Measurements from ENCODE around the gene BPIFB6.

BPIFB6 gene

DNA sequence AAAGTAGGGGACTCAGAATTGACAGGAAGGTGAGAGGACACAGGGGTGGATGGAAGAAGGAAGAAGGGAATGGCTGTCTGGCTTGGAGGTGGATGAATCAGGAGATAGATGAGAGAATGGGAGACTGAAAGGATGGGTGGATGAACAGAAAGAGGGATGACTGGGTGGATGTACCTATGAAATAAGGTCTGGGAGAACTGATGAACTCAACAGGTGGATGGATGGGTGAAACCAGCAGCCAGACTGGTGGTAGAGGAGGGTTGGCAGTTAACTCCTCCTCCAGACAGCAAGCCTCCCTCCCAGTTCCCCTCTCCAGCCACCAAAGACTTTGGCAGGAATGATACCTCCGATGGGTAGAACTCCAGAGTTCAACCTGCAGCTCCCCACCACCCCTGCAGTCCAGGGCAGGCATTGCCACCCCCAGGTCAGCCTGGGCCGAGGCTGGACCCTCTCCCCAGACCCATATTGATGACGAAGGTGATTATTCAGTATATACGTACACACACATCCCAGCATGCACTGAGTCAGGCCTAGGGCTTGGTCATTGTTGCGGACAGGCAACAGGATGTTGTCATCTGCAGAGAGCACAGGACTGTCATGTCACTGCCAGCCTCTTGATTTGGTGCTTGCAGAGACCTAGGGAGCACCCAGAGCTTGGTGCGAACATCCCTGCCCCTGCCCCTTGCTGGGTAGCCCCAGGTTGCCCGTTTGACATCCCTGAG is 29.2 kb upstream of the BPIFB6 start:
- no peak for DNase-seq

DNA sequence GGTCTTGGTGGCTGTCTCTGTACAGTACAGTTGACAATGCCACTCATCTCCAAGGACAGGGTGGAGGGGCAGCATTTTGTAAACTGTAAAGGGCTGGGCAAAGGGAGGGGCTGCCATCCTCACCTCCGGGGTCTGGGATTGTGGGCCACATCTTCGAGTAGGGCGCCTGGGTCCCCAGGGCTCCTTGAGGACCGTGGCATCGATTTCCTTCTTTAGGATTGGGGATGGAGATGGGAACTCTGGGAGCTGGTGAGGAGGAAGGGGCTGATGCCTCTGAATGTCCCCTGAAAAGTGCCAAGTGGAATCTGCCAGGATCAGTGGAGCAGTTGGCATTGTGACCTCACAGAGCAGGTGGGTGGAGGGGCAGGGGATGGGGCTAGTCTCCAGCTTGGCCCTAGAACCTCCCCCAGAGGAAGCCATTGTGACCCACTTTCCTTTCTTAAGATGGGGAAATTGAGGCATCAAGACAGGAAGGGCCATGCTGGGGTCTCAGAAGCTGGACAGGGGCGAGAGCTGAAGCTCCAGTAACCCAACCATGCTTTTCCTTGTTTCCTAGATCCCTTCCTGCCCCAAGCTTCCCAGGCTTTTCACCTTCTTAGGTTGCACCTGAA is 27.2 kb upstream of the BPIFB6 start, which contains the start of gene SUN5:
TSS of gene SUN5 (minus strand) at position 293 of the 611 bp plus-strand sequence. CDS start at position 200, 93 bp downstream.
- no peak for DNase-seq

DNA sequence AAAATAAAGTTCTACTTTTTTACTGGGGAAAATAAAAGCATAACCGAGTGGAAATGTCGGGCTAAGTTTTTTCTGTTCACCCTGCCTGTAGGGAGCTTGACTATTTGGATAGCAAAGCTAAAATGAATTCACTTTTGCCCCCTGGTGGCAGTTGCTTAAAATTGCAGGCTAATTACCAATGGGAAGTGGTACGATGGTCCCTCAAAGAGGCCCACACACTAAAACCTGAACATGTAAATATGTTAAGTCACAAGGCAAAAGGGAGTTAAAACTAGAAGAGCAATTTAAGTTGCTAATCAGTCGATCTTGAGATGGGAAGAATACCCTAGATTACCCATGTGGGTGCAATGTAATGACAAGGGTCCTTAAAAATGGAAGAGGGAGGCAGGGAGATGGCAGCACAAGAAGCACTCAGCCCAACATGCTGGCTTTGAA is 26.3 kb upstream of the BPIFB6 start:
- peak; percentile 23 for DNase-seq

DNA sequence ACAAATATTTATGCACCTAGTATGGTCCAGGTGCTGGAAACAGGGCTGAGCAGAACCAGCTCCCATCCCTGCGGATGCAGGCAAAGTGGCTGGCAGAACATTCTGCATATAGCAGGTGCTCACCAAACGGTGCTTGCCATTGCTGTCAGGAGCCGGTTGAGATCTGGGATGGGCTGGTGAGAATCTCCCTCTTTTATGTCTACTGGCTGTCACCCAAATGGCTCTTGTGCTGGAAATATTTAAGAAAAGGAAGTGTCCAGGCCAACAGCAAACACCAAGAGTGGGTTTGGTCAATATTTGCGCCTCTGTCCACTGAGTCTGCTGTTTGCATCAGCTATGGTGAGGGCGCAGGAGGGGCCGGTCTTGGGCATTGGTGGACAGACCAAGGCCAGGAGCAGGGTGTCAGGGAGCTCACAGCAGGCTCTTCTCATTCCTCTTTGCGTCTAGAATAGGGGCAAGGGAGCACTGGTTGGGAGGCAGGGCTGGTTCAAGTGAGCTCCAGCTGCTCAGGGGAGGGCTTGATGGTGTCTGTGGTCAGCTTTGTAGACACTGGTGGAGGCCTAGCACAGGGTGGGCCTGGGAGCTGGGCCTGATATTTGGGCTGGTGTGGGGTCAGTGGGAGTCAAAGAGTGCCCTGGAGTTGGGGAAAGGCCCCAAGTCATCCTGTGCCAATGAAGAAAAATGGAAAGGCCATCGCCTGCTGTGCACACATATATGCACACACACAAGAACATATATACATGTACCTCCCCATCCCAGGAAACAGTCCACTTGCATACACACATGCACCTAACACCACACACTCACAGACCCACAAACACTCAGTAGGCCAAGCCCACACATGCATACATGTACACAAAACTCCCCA is 25.3 kb upstream of the BPIFB6 start:
- no peak for DNase-seq

DNA sequence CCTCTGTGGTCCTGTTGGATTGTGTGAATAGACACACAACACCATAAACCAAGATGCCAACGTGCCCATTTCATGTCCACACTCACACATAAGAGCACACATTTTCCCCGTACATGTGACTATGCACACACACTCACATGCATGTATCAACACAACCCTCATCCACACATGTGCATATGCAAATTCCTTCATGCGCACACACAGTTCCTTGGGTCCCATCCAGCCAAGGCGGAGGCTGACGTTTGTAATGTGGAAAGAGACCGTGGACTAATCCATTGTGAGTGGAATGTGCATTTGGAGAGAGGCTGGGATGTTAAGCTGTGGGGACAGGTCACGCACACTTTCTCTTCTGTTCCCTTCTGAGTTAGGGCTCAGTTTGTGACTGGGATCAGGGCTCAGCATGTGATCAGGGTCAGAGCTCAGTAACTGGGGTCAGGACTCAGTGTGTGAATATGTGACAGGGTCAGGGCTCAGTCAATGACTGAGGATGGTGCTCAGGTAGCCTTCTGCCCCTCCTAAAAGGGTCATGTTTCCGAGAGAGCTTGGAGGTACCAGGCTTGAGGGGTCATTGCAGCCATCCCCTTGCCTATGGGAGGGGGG is 24.6 kb upstream of the BPIFB6 start:
- no peak for DNase-seq

DNA sequence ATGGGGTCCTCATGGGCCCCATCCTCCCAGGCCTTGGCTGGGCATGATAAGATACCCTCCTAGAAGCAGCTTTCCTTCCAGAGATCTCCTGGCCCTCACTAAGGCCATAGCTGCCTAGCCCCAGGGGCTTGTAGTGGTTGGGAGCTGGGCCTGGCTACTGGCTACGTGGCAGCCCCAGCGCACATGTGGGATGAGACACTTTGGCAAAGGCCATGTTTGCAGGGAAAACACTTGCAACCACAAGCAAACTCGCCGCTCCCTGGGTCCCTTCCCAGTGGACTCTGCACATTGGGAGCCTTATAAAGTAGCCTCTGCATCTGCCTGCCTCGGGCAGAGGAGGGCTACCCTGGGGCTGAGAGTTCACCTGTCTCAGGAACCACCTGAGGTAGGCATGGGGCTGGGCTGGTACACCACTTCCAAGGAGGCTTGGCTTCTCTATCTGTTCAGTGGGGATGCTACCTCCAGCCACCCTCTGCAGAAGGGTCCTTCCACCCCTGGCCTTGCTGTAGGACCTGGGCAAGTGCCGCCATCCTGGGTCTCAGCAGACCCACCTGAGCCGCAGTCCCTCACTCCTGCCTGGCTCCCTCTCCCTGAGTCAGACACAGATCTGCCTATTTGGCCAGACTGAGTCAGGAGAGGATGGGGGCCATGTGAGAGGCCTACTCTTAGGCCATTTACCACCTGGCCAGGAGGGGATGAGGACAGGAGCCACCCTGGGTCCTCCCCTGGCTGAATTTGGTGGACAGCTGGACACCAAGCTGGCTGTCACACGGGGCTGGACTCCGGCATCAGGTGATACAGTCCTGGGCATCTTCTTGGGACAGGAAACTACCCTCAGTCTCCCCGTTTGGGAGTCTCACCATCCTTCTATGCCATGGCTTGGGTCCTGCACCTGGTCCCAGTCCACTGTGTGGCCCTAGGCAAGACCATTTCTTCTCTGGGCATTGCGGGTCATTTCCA is 23.8 kb upstream of the BPIFB6 start, which contains the start of gene BPIFB2:
TSS of gene BPIFB2 (plus strand) at position 329 of the 960 bp plus-strand sequence. CDS start 871 bp downstream, outside the sequence.
- DNase-seq = no peak

DNA sequence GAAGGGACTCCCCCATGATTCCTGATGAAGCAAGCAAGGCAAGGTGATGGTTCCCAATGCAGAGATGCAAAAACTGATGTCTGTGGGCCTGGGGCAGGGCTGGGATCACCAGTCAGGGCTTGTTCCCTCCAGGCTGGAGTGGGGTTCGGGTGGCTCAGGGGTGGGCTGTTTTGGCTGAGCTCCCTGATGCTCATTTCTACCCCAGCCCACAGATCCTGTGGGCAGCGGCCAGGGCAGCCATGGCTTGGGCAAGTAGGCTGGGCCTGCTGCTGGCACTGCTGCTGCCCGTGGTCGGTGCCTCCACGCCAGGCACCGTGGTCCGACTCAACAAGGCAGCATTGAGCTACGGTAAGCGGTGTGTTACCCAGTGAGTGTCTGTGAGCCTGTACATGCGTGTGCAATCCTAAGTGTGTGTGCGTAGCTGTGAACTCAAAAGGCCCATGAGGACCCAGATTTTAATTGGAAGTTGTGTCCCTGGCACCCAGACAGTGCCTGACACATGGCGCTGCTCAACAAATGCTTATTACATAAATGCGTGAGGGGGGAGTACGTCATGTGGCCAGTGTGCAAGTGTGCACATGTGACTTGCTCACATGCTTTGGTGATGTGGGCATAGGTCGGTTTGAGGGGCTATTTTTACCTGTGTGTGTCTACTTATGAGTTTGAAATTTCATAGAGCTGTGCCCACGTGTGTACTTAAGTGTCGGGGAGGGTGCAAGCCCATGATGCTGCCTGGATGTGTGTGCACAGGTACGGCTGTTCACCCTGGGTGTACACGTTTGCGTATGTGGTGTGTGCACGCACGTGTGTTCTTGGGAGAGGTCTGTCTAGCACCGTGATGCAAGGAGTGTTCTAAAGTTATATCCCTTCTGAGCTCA is 22.9 kb upstream of the BPIFB6 start:
- DNase-seq = no peak

DNA sequence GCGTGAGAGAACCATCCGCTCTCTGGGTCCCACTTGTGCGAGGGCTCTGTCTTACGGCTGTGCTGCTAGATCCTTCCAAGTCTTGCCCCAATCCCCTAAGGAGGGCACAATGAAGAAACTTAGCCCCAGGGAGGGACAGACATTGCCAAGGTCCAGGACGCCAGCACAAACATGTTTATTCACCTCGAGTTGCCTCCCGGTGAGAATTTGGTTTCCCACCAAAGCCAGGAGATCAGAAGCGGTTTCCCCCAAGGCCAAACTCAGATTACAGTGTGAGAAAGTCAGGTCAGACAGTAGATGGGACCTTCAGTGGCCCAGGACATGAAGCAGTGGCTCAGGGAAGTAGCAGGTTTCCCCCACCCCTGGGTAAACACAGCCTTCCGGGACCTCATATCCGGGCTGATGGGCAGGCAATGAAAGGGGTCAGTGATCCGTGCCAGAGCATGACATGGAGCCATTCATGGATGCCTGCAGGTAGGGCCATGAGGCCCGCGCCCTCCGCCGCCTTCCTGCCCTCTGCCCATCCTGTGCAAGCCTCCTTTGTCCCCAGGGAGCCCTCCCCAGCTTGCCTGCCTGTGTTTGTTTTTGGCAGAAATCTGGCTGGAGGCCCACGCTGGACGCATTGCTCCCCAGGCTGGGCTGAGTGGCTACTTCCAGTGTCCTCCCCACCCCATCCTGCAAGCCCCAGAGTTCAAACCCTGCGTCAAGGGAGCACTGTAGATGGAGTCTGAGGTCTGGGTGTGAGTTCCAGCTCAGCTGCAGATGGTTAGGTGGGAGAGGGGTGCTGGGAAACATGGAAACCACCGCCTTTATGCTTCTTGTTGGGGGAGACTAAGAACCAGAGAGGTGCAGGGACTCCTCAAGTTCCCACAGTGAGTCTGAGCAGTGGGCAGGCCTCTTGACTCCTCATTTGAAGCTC is 22.0 kb upstream of the BPIFB6 start:
- DNase-seq = no peak

DNA sequence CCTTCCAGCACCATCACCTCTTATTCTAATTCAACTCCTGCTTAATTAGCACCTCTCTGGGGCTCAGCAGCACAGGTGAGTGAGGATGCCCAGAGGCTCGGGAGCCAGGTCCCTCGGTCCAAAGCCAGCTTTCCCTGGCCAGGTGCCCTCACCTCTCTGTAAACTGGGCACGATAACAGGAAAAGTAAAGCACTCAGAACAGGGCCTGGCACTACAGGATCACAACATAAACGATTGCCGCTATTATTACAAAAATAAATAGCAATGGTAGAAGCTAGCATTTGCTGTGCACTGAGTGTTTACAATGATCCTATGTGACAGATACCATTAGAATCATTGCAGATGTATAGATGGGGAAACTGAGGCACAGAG is 21.3 kb upstream of the BPIFB6 start:
- DNase-seq = no peak

DNA sequence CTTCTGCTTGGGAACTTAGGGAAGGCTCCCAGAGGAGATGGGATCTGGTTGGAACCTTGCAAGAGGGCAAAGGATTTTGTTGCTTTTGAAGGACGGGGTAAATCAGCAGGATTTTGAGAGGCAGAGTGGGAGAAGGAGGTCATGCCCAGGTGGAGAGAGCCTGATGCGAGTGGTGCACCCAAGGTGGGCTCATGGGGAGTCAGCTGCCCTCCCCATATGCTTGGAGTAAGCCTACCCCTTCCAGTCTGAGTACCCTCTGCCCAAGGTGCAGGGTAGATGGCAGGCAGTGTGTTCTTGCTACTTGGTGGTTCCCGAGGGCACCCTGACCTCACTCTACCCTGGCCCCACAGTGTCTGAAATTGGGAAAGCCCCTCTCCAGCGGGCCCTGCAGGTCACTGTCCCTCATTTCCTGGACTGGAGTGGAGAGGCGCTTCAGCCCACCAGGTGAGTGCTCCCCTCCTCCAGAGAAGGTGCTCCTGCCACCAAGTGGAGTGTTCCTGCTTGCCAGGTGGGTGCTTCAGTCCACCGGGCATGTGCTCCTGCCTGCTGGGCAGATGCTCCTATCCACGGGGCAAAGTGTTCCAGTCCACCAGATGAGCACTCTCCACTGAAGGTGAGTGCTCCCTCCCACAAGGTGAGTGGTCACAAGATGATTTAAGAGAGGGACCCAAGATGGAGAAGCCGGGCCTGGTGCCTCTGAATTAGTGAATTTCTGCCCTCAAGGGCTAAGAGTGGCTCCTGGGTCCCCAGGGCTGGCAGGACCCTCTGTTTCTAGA is 20.6 kb upstream of the BPIFB6 start:
- no peak for DNase-seq

DNA sequence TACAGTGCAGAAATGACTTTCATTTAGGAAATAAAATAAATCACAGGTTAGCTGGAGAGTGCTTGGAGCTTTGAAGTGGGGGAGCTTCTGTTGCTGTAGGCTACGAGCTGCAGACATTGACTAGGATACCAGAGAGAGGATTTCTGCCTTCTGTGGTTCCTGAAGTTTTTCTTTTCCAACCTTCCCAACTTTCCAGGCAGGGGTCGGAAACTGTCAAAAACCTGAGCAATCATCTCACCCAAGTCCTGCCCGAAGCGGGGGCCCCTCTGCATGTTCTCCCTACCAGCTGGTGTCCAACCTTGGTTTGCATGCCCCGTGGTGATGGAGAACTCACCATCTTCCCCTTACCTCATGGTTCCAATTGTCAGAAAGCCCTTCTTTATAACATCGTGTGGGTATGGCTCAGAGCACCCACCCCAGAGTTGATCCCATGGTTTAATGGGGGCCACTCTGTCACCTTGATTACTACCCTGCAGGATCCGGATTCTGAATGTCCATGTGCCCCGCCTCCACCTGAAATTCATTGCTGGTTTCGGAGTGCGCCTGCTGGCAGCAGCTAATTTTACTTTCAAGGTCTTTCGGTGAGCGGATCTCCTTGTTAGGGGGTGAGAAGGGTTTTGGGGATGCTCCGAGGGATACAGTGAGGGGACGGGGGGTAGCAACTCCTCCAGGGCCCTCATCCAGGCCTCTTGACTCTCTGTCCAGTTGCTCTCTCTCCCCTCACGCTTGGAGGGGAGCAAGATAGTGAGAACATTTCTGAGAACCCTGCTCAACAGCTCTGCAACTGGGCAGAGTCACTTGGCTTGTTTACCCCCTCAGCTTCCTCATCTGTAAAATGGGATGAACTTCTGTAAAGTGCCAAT is 18.9 kb upstream of the BPIFB6 start:
- no peak for DNase-seq

DNA sequence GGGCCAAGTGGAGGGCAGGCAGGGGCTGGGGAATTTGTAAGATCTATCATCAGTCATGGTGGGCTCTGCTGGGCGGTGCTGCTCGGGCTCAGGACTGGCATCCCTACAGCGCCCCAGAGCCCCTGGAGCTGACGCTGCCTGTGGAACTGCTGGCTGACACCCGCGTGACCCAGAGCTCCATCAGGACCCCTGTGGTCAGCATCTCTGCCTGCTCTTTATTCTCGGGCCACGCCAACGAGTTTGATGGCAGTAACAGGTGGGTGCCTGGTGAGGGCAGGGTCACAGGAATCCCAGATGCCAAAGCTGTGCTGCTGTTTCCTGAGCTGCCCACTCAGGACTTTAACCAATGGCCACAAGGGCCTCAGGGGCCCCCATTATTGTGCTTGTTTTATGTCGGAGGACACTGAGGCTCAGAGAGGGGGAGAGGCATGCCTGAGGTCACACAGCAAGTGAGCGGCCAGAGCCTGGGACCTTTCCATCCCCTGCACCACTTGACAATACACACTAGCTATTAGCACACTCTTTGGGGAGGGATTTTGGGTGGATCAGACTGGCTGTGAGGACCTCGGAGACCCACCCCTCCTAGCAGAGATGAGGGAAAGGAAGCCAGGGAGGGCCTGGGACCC is 17.6 kb upstream of the BPIFB6 start:
- no peak for DNase-seq

DNA sequence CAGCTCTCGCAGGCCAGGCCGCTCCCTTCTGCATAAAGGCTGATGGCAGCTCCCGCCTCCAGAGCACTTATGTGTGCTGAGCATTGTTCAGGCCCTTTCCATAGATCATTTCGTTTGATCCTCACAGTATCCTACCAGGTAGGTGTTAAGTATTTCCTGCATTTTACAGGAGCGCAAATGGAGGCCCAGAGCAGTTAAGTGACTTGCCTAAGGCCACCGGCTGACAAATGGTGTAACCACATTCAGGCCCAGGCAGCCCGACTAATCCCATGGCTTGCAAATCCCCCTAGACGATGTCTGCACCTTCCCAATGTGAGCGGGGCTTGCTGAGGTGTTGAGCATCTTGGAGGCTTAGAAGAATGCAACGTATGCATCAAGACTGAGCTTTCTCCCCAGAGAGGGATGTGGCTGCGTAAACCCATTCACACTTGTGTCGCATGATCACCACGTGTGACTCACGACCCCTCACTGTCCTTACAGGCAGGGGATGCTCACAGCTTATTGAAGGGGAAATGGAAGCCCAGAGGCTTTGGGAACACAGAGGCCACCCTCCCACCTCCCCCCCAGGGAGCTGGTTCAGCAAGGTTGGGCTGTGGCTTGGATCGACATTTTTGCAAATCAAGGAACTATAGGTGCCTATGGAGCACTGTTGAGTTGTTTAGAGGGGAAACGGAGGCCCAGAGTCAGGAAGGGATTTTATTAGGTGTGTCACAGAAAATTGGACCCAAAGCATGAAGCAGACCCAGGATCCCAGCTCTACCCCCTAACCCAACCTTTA is 16.9 kb upstream of the BPIFB6 start:
- no peak for DNase-seq

DNA sequence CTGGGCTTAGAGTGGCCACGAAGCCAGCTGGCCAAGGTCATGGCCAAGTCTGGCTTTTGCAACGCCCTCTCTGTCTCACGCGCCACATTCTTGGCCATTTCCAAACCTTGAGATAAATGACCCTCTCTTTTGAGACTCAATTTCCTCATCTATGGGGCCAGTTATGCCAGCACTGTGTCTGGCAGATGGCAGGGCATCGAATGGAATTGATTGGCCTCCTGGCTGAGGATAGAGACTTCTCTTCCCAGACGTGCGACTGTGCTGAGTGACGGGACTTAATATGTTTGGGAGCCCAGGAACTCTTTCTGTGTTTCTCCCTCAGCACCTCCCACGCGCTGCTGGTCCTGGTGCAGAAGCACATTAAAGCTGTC is 16.3 kb upstream of the BPIFB6 start:
- DNase-seq = no peak

DNA sequence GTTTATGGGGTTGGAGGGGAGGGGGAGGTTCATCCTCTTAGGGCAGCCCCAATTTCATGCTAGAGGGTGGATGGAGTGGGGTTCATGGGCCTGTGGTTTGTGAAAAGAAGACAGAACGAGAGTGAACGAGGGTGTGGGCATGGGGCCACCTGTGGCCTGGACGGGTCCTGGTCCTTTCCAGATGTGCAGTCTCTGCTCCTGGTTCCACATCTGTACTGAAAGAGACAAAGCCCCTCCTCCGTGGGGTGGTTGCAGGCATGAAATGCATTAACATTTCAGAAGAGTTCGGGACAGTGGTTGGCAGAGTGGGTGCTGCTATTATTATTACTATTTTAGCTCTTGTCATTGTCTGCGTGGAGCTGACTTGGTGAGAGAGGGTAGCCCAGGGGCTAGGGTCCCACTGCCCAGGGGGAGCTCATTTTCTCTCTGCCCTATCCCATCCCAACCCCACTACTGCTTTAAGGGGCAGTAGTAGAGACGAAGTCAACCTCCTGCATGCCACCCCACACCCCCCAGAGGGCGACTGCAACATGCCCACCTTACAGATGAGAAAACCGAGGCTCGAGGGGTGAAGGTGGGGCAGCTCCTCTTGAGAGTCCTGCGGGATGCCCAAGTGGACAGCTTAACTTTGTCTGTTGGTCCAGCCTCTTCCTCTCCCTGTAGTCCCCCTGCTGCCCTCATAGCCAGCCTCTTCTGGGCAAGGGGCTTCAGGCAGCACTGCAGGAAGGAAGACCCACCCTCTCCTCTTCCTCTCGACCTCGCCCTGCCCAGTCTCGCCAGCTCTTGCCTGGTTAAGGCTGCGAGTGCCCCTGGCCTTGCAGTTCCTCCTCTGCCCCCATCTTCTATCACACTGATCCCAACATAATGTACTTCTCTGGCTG is 15.5 kb upstream of the BPIFB6 start:
- DNase-seq = no peak
